Measurements from ENCODE around the gene PACRG.

PACRG gene

DNA sequence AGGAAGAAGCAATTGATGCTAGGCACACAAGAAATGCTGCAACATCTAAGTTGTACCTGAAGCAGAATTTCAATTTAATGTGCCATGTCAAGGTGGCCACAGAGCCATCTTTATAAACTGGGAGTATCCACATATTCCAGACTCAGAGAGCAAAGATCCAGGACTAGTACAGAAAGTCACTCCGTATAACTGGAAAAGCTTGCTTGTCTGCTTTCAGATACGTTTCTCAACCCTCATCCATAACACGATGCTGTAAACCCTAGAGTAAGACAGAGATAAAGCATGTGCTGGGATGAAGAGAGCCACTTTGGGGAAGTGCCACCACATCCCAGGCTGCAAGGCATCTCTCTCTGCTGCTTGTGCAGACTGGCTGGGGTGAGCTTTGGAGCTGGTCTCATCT is 134.7 kb downstream of the PACRG start:
- no peak for DNase-seq (ENCODE audit: low read depth in 2 of 2, low spot score in 1 of 2)

DNA sequence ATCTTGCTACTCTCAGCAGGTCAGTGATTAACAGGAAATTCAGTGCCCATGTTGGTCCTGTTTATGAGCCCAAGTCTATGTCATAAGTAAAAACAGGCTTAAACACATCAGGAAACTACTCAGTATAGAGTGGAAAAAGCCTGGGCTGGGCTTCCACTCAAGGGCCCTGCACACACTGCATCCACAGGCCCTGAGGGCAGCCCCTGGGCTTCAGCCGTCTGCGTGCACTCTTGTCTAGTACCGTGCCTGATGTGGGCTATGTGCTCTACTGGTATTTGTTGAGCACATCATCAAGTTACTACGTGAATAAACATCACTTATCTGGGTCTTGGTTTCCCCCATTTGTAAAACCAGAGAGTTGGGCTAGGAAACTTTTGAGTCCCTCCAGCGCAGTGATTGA is 135.2 kb downstream of the PACRG start:
- DNase-seq (ENCODE audit: low read depth in 2 of 2, low spot score in 1 of 2), result no peak

DNA sequence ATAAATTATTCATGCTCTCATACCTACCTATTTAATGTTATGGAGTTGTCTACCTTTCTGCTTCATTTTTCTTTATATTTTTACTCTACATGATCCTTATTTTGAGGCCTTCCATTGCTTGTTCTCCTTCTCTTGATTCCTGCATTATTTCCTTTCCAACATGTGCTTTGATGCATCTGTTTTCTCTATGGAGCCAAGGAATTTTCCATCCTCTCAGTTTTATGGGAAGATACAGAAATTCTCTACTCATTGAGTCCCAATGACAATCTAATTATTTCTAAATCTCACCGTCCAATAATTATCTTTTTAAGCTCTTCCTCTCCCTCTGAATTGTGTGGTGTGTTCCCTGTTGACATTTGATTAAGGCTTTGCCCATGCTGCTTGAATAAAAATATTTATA is 136.0 kb downstream of the PACRG start:
- DNase-seq (ENCODE audit: low read depth in 2 of 2, low spot score in 1 of 2), result no peak

DNA sequence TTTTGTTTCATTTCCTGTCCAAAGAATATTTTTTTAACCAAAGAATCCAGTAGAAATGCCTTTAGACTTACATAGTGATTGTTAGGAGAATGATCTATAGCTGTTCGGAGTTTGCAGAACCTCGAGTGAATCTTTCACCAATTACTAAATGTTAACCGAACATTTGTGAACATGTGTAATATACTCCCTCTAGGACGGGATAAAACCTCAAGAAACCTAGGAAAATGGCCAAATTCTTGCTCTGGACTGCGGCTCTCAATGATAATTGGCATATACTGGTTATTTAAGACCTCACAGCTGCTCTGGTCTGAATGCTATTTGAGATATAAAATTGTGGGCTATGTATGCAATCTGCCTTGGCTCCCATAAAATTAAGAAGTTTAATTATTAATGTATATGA is 137.1 kb downstream of the PACRG start:
- DNase-seq (ENCODE audit: low read depth in 2 of 2, low spot score in 1 of 2), result no peak

DNA sequence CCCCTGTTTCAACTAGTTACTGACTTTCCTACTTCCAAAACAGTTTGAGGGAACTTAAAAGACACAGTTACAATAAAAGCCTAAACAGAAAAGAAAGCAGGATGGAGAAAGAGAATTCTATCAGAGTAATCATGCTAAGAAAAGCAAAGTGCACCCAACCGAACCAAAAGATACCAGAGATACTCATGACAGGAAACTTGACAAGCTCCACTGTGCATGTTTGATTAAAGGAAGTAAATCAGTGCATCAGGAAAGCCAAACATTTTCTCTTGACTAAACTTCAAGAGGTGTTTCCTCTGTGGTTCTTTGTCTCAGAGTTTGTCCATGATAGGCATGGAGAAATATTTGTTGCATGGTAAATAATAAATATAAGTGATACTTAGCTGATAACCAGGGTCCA is 138.9 kb downstream of the PACRG start:
- DNase-seq (ENCODE audit: low read depth in 2 of 2, low spot score in 1 of 2), result no peak

DNA sequence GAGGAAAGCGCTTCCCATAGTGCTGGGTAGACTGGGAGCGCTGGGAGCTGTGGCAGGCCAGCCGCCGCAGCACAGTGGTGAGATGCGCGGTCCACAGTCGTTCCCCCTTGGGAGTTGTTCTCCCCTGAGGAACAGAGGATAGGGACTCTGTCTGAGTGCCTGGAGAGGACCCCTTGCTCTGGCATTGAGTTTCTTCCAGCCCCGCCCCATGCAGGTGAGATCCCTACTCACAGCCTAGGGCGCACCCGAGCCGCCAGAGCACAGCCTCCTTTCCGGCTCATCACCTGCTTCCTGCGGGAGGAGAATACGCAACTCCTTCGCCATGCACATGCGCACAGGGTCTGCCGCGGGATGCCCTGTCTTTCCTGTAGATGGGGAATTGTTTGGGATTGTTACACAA is 140.6 kb downstream of the PACRG start:
- DNase-seq (ENCODE audit: low read depth in 2 of 2, low spot score in 1 of 2), result no peak

DNA sequence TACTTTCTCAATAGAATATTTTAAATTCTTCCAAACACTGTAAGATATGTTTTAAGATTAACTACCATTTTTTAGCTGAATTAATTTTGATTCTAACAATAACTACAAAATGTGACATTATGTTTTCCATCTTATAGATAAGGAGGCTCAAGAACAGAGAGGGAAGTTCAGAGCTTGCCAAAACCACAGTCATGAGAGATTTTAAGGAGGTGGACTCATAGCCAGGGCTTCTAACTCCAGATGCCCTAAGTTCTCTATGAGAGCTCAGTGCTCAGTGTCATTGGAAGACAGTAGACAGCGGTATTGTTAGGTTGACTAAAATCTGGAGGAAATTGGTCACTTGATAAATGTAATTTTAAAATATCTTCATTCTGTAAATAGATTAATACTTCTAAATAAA is 144.2 kb downstream of the PACRG start:
- no peak for DNase-seq (ENCODE audit: low read depth in 2 of 2, low spot score in 1 of 2)

DNA sequence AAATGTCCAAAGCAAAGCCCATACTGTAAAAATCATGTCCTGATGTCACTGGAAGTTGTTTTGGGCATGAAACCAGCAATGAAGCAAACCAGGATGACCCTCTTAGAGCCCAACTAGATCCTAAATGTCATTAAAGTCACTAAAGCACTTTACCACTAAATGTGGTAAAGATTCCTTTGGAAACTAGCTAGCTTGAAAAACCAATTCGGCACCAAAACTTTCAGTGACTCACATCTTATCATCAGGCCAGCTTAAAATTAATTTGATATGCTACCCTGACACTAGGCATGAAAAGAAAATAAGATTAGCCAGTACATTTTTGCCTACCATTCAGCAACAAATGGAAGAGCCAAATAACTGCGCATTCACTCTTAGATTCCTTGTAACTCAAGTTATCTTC is 145.8 kb downstream of the PACRG start:
- DNase-seq (ENCODE audit: low read depth in 2 of 2, low spot score in 1 of 2), result no peak

DNA sequence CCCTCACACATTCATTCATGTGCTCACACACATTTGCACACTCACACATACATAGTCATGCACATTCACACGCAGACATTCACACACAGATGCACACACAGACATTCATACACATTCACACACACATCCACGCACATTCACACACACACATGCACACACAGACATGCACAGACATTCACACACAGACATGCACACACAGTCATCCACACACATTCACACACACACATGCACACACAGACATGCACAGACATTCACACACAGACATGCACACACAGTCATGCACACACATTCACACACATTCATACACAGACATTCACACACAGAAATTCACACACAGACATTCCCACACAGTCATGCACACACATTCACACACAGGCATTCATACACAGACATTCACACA is 147.3 kb downstream of the PACRG start:
- no peak for DNase-seq (ENCODE audit: low read depth in 2 of 2, low spot score in 1 of 2)

DNA sequence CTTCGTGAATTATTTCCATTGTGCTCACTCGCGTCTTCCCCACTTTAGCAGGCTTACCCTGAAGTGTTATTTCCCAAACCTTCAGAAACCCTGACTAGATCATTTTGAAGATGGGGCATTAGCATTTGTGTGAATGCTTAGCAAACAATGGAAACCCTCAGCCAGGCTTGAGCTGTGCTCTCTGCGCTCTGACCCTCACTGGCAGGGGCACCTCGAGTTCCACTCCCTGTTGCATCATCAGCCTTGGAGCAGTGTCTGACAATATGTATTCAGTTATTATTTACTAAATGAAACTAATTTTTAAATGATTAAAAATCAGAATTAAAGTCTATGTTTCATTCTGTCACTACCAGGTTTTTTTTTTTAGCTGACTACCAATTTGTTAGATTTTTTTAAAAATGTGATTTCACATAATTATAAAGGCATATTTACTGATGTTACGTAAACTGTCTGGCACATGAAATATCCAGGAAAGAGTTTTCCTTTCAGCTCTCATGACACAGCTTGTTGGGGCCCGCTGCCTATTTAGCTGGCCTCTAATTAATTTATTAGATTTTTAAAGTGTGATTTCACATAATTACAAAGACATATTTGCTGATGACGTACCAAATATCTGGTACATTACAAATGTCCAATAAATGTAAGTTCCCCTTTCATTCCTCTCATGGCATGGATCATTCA is 155.2 kb downstream of the PACRG start:
- no peak for DNase-seq (ENCODE audit: low read depth in 2 of 2, low spot score in 1 of 2)

DNA sequence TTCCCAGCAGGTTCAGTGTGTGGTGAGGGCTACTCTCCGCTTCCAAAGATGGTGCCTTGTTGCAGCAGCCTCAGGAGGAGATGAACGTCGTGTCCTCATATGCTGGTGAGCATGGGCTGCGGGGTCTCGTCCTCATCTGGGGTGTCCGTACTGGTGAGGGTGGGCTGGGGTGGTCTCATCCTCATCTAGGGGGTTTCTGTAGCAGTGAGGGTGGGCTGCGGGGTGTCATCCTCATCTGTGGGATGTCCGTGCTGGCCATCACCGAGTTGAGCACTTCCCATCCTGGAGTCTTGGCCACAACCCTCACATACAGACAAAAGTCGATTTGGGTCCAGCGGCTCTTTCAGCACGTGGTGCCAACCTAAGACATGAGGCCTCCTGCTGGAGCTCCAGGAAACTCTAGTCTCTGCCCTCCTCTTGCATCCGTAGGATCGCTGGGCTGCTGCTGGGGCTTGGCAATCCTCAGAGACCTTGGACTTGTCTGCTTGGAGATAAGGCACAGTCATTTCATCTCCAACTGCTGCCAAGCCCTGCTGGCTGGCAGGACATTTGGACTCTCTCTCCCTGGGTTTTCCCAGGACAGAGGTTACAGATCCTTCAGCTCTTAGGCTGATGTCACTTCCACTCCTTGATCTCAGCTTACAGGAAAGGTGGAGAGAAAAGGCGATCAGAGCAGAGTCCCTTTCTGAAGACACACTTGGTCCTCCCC is 160.4 kb downstream of the PACRG start:
- DNase-seq (ENCODE audit: low read depth in 2 of 2, low spot score in 1 of 2), result no peak

DNA sequence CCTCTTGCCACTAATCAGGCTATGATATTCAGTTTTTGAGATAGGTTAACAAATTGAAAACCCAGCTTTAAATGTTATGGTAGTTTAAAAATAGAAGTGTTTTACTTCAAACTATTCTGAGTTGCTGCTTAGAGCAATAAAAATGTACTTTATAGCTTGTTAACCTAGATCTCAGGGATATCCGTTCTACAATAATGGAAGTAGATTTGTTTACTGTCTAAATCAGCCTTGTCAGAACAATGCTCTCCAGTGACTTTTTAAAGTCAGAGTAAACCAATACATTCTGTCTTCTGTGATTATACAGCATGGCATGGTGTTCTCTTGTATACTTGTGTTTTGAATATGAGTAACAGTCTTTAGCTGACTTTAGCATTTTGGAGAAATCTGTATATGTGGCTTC is 161.5 kb downstream of the PACRG start:
- DNase-seq (ENCODE audit: low read depth in 2 of 2, low spot score in 1 of 2), result no peak

DNA sequence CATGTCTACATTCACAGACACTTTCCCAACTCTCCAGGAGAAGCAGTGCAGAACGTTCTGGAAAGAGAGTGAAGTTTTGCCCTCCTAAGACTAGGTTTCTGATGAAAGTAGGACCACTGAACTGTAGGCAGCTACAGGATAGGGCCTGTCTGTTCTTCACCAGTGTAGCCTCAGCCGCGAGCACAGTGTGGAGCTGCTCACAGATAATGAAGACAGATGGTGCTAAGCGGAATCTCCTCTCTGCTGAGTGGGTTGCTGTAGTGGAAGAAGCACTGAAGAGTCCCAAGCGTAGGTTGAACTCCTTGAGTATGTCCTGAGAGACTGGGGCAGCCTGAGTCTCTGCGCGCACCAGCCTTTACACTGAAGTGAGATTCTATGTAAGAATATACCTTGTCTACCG is 170.2 kb downstream of the PACRG start:
- no peak for DNase-seq (ENCODE audit: low read depth in 2 of 2, low spot score in 1 of 2)

DNA sequence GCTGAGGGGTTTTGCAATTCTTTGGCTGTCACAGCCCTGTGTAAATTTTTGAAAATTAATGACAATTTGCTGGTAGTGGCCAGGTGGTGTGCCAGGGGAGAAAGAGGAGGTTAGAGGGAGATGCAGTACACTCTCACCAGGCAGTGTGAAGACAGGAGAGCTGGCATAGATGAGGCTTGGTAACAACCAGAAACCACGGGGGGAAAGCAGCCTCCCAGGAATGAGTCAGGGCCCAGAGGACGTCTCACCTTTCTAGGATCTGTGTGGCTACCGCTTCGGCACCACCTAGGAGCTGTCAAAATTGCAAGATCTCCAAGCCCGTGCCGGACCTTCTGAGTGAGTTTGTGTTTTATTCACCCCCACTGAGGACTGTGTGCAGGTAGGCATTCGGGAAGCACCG is 171.4 kb downstream of the PACRG start:
- DNase-seq (ENCODE audit: low read depth in 2 of 2, low spot score in 1 of 2), result no peak

DNA sequence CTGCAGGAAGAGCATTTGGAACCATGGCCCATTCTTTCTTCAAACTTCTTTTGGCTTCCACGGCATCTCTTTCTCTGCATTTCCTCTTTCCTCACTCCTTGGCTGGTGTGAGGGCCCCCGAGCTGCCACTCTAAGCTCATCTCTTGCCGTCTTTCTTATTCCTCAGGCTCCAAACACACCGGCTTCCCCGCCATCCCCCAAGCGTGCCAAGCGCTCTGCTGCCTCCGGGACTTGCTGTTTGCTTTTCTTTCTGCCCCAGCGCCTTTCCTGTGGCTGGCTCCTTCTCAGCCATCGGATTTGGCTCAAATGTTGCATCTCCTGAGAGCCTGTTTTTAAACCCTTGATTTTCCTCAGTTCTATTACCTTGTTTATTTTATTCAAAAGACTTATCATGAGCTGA is 172.7 kb downstream of the PACRG start:
- no peak for DNase-seq (ENCODE audit: low read depth in 2 of 2, low spot score in 1 of 2)

DNA sequence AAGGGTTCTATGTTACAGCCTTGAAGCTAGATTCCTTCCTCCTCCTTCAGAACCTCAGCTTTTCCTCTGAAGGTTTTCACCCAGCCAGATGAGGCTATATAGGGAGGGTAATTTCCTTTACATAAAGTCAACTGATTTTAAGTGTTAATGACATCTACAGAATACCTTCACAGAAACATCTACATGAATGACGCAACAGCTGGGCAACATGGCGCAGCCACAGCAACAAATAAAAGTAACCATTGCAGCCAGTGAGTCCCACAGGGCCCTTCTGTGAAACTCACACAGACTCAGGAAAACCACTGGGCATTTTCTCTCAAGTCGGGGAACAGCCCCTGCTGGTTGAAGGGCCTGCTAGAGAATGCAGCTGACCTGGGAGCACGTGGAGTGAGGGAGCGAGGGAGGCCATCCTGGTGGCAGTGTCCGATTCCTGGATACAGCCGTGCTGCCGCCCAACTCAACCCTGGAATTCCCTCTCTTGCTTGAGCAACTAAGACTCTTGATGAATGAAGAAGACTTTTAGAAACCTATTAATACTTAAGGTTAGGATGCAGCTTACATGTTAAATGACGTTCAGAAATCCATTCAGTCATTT is 176.4 kb downstream of the PACRG start:
- DNase-seq (ENCODE audit: low read depth in 2 of 2, low spot score in 1 of 2), result no peak

DNA sequence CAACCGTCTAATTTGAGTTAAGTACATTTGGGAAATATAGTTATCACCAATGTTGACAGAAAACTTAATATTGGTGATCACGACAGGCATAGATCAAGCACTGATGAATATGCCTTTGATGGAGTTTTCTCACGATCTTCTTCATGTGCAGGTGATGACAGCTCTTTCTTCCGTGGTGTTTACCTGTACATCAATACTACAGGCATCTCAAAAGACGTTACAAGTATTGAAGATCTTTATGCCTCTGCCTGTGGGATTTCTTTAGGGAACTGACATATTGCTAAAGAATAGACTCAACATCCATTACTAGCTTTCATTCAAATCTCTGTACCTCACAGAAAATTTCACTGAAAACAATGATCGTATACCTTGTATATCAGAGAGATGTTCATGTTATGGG is 178.7 kb downstream of the PACRG start:
- no peak for DNase-seq (ENCODE audit: low read depth in 2 of 2, low spot score in 1 of 2)

DNA sequence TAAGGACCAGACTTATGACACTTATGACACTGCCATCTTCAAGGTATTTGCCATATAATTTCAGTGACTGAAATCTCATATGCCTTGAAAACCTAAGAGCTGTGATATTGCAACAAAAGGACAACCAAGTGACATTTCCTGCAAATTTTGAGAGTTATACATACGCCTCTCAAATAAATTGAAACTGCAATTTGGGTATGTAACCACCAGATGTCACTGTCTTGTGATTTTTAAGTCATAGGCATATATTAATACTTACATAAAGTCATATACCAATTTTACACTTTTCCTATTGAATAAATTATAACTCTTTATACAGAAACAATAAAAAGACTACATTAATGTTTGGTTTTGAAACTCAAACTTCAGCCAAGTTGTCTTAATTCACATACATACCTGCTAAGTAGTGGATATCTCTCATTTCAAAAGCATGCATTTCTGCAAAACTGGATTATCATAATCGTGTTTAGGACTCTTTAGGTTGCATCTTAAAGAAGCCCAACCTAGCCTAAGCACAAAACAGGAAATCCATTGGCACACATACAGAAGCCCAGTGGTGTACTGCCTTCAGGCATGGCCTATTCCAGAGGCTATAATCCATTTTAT is 180.2 kb downstream of the PACRG start:
- no peak for DNase-seq (ENCODE audit: low read depth in 2 of 2, low spot score in 1 of 2)

DNA sequence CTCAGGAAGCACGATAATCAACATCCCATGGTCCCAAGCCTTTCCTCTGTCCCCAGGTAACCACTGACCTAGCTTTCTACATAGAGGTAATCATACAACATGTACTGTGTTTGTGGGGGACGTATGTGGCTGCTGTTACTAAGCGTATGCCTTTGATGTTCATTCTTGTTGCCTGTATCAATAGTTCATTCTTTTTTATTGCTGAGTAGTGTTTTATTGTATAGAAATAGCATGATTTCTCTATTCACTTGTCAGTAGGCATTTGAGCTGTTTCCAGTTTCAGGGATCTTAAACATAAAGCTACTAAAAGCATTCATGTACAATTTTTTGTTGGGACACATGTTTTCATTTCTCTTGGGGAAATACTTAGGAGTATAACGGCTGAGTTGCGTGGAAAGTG is 185.4 kb downstream of the PACRG start:
- DNase-seq (ENCODE audit: low read depth in 2 of 2, low spot score in 1 of 2), result no peak

DNA sequence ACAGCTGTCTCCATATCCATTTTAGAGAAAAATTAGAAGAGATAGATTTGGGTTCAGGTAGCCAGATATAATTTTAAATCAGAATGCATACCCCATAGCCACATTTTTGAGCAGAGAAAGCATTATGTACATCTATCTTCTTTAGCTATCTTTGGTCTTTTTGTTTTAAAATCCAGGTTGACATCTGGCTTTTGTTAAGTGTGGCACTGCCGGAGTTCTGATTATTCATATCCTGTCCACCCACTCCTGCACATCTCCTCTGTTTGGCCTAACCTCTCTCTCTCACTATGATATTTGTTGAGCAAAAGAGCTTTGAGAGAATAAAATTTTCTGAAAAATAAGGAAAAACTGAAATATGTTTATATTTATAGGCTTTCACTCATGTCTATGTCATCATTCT is 189.7 kb downstream of the PACRG start:
- no peak for DNase-seq (ENCODE audit: low read depth in 2 of 2, low spot score in 1 of 2)

DNA sequence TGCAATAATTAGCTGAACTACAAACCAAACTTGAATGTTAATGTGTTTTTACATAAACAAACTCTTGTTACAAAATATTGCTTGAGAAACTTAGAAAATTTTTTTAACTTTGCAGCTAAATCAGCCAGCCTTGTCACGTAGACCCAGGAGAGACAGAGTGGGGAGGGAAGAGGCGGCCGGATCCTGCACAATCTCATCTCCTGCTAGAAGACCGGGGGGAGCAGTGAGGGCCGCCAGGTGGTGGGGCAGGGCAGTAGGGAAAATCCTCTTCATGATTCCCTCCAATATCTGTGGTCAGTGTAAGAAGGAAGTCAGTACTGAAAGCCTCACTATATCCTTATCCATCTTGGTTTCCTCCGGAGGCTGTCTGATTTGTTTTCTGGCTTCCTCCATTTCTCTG is 193.3 kb downstream of the PACRG start:
- DNase-seq (ENCODE audit: low read depth in 2 of 2, low spot score in 1 of 2), result no peak

DNA sequence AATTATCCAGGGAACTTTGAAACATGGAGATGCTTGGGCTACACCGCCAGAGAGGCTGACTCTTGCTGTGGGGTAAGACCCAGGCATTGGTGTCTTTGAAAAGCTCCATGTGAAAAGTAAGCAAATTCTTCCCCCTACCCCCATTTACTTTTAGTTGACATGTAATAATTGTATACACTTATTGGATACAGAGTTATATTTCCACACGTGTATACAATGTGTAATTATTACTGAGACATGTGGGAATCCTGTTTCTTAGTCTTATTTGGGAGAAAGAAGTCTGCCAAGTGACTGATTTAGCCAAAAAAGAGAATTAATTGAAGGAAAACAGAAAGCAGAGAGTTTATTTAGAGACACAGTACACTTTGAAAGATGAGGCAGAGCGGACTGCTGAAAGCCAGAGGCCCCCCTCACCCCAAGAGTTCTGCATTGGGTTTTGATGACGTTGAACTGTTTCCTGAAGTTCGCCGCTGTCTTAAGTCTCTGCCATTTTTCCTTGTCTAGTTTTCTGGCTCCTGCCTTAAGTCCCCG is 193.8 kb downstream of the PACRG start:
- no peak for DNase-seq (ENCODE audit: low read depth in 2 of 2, low spot score in 1 of 2)

Data from stimulated activated CD8-positive, alpha-beta memory T cell treated with anti-CD3 and anti-CD28 coated beads, Interleukin-4, amount 100 ng/mL, for 1 hour (primary cell).